H1 (cell line): ENCODE measurements around the gene APEH. TPM values are rescaled to one million over a fixed set of nuclear protein-coding genes. Genes with fewer than 3 reads are reported as not detected.

Experiments
- CTCF ChIA-PET: fragments of 300-600 bp; sonication (Branson Sonifier 250); formaldehyde crosslinking; loops from one replicate; lab custom pipeline; 2021; ENCODE audit not compliant: partially characterized antibody; lab: Charles Lee
- POLR2A ChIA-PET: fragments of 300-600 bp; sonication (Branson Sonifier 250); formaldehyde crosslinking; loops from one replicate; lab custom pipeline; 2021; ENCODE audit warnings: inconsistent platforms; ENCODE audit not compliant: partially characterized antibody; lab: Charles Lee
- DNase-seq, 2 experiments: peaks; one replicate each; pipeline versions ENCODE4 v3.0.0 to v3.0.0-alpha.2; 2010 to 2022; ENCODE audit warnings: low spot score in 2 of 2, low read depth in 1 of 2, mixed read lengths in 1 of 2
- FAIRE-seq: peaks from 2 replicates; lab custom pipeline; 2011; peaks lifted over from hg19 to GRCh38; lab: Jason Lieb, UNC
- H2AFZ ChIP-seq: 2 replicates; pipeline ENCODE4 v1.8.1; 2012; ENCODE audit warnings: low read length, inconsistent platforms
- H2AK5ac ChIP-seq: 2 replicates; pipeline ENCODE4 v1.6.1; 2013; ENCODE audit warnings: low read depth, low read length
- H2BK120ac ChIP-seq: replicated peaks from 2 replicates; pipeline ENCODE3; 2013; ENCODE audit warnings: low read depth, low read length, inconsistent platforms
- H2BK12ac ChIP-seq: 2 replicates; pipeline ENCODE4 v1.6.1; 2013; ENCODE audit warnings: low read depth, low read length
- H2BK15ac ChIP-seq: 2 replicates; pipeline ENCODE4 v1.6.1; 2013; ENCODE audit warnings: low read length
- H2BK20ac ChIP-seq: 2 replicates; pipeline ENCODE4 v1.6.1; 2013; ENCODE audit warnings: low read length
- H2BK5ac ChIP-seq: 2 replicates; pipeline ENCODE4 v1.6.1; 2013; ENCODE audit warnings: low read depth, low read length
- H3K14ac ChIP-seq: 2 replicates; pipeline ENCODE4 v1.6.1; 2013; ENCODE audit warnings: inconsistent platforms; ENCODE audit not compliant: insufficient read length
- H3K18ac ChIP-seq: 2 replicates; pipeline ENCODE4 v1.6.1; 2013; ENCODE audit warnings: low read length; ENCODE audit errors: extremely low read depth
- H3K23ac ChIP-seq: 2 replicates; pipeline ENCODE4 v1.6.1; 2013; ENCODE audit warnings: inconsistent platforms; ENCODE audit not compliant: insufficient read length
- H3K23me2 ChIP-seq: 2 replicates; pipeline ENCODE4 v1.6.1; 2013; ENCODE audit warnings: low read depth, low read length
- H3K27ac ChIP-seq: 2 replicates; pipeline ENCODE4 v1.6.1; 2011; ENCODE audit warnings: low read depth, low read length, inconsistent platforms
- H3K27me3 ChIP-seq, 4 experiments: replicated peaks in 1 of 4; 1 replicate in 1 of 4; 2 replicates in 3 of 4; pipeline versions ENCODE4 v1.6.1 to v1.8.1; 2011 to 2013; ENCODE audit warnings: low read length in 3 of 4, mild to moderate bottlenecking in 3 of 4, inconsistent platforms in 2 of 4, mixed read lengths in 2 of 4, moderate library complexity in 1 of 4; ENCODE audit not compliant: control insufficient read depth in 3 of 4, insufficient read depth in 3 of 4; ENCODE audit errors: extremely low read depth in 1 of 4
- H3K36me3 ChIP-seq, 4 experiments: 2 replicates each; pipeline versions ENCODE4 v1.6.1 to v1.8.1; 2011 to 2013; ENCODE audit warnings: mild to moderate bottlenecking in 4 of 4, low read length in 3 of 4, moderate library complexity in 2 of 4, control low read depth in 1 of 4, inconsistent platforms in 1 of 4; ENCODE audit not compliant: insufficient read depth in 4 of 4, control insufficient read depth in 2 of 4
- H3K4ac ChIP-seq: replicated peaks from 2 replicates; pipeline ENCODE3; 2013; ENCODE audit warnings: low read length, low read depth, mixed read lengths, inconsistent platforms; ENCODE audit not compliant: insufficient read length
- H3K4me1 ChIP-seq, 4 experiments: replicated peaks in 1 of 4; 1 replicate in 1 of 4; 2 replicates in 3 of 4; pipeline versions ENCODE4 v1.6.1 to v1.8.1; 2011 to 2013; ENCODE audit warnings: low read length in 3 of 4, inconsistent platforms in 2 of 4, mixed read lengths in 1 of 4; ENCODE audit not compliant: insufficient read depth in 4 of 4, control insufficient read depth in 3 of 4
- H3K4me2 ChIP-seq, 2 experiments: 2 replicates each; pipeline versions ENCODE4 v1.6.1 to v1.8.1; 2011 to 2013; ENCODE audit warnings: low read depth in 2 of 2, low read length in 2 of 2, control low read depth in 1 of 2, inconsistent platforms in 1 of 2, mild to moderate bottlenecking in 1 of 2; ENCODE audit not compliant: insufficient read depth in 1 of 2
- H3K4me3 ChIP-seq, 4 experiments: fragments of 200-600, 300-600 bp in 1 of 4; sonication (generic), shearing (Covaris generic), sonication (Bioruptor Twin) in 1 of 4; 2 replicates each; pipeline versions ENCODE4 v1.5.1 to v1.8.1; 2011 to 2016; ENCODE audit warnings: low read length in 4 of 4, low read depth in 3 of 4, control low read depth in 2 of 4, inconsistent platforms in 2 of 4, mild to moderate bottlenecking in 2 of 4, mixed read lengths in 1 of 4, moderate library complexity in 1 of 4; ENCODE audit not compliant: insufficient read depth in 2 of 4; ENCODE audit errors: extremely low read depth in 1 of 4
- H3K56ac ChIP-seq: replicated peaks from 2 replicates; pipeline ENCODE3; 2013; ENCODE audit warnings: low read depth, mild to moderate bottlenecking, mixed read lengths, low read length, inconsistent platforms; ENCODE audit not compliant: insufficient read length
- H3K79me1 ChIP-seq: 2 replicates; pipeline ENCODE4 v1.6.1; 2013; ENCODE audit warnings: low read depth, low read length, control low read depth
- H3K79me2 ChIP-seq, 2 experiments: 2 replicates each; pipeline versions ENCODE4 v1.6.1 to v1.8.1; 2012 to 2013; ENCODE audit warnings: low read length in 2 of 2, mild to moderate bottlenecking in 2 of 2, inconsistent platforms in 1 of 2; ENCODE audit not compliant: insufficient read depth in 2 of 2, control insufficient read depth in 1 of 2
- H3K9ac ChIP-seq, 4 experiments: replicated peaks in 1 of 4; 1 replicate in 1 of 4; 2 replicates in 3 of 4; pipeline versions ENCODE4 v1.6.1 to v1.8.1; 2011 to 2013; ENCODE audit warnings: low read depth in 3 of 4, low read length in 3 of 4, control low read depth in 2 of 4, mild to moderate bottlenecking in 2 of 4, moderate library complexity in 2 of 4, inconsistent platforms in 1 of 4; ENCODE audit errors: extremely low read depth in 1 of 4
- H3K9me3 ChIP-seq, 2 experiments: 2 replicates each; pipeline versions ENCODE4 v1.6.1 to v1.8.1; 2012 to 2013; ENCODE audit warnings: mild to moderate bottlenecking in 2 of 2, moderate library complexity in 2 of 2, control low read depth in 1 of 2, inconsistent platforms in 1 of 2, low read depth in 1 of 2, low read length in 1 of 2, mixed read lengths in 1 of 2; ENCODE audit not compliant: insufficient read depth in 2 of 2
- H4K20me1 ChIP-seq, 2 experiments: replicated peaks in 1 of 2; 2 replicates each; pipeline versions ENCODE3 to v1.8.1; 2011 to 2013; ENCODE audit warnings: inconsistent platforms in 2 of 2, low read length in 2 of 2, mild to moderate bottlenecking in 1 of 2; ENCODE audit not compliant: insufficient read depth in 2 of 2, control insufficient read depth in 1 of 2
- H4K5ac ChIP-seq: 2 replicates; pipeline ENCODE4 v1.6.1; 2013; ENCODE audit warnings: low read length, low read depth, mixed read lengths, inconsistent platforms; ENCODE audit not compliant: insufficient read length
- H4K8ac ChIP-seq: 2 replicates; pipeline ENCODE4 v1.8.0; 2013; ENCODE audit warnings: mild to moderate bottlenecking, moderate library complexity, low read length, inconsistent platforms; ENCODE audit not compliant: insufficient read depth; ENCODE audit errors: extremely low read depth
- H4K91ac ChIP-seq: replicated peaks from 2 replicates; pipeline ENCODE3; 2013; ENCODE audit warnings: low read length, mixed read lengths, inconsistent platforms; ENCODE audit not compliant: insufficient read length
- BACH1 ChIP-seq: IDR thresholded peaks from 2 replicates; pipeline ENCODE4 v1.6.1; 2012; ENCODE audit warnings: low read length, improper control_type of control experiment
- POLR2A ChIP-seq, 2 experiments: IDR thresholded peaks; 1 replicate in 1 of 2; 2 replicates in 1 of 2; pipeline ENCODE4 v1.6.1; 2011; ENCODE audit warnings: low read depth in 2 of 2, low read length in 2 of 2, mild to moderate bottlenecking in 2 of 2; ENCODE audit errors: control extremely low read depth in 1 of 2
- SUZ12 ChIP-seq: fragments of 200-600 bp; sonication (generic); IDR thresholded peaks from 2 replicates; pipeline ENCODE4 v1.6.1; 2012; ENCODE audit warnings: mild to moderate bottlenecking, inconsistent platforms, low read length, moderate library complexity, mixed read lengths
- TAF1 ChIP-seq: IDR thresholded peaks from 2 replicates; pipeline ENCODE4 v1.6.1; 2011; ENCODE audit warnings: mild to moderate bottlenecking, low read depth, low read length
- TCF12 ChIP-seq: IDR thresholded peaks from 2 replicates; pipeline ENCODE4 v1.6.1; 2011; ENCODE audit warnings: low read depth, mild to moderate bottlenecking, low read length
- YY1 ChIP-seq: IDR thresholded peaks from 2 replicates; pipeline ENCODE4 v1.6.1; 2011; ENCODE audit warnings: low read depth, mild to moderate bottlenecking, low read length
- WGBS, 2 experiments: shearing (Covaris generic) in 1 of 2; methylation state at CpG; one replicate each; pipeline versions ENCODE4 v1.1.6 to v1.1.7; 2013 to 2015; ENCODE audit warnings: low lambda C conversion rate in 2 of 2, mixed read lengths in 2 of 2, inconsistent platforms in 1 of 2, low coverage in 1 of 2, missing lambda C conversion rate in 1 of 2; ENCODE audit not compliant: insufficient replicate concordance in 2 of 2, insufficient coverage in 1 of 2, insufficient read length in 1 of 2; ENCODE audit errors: extremely low coverage in 1 of 2, missing lambda C conversion rate in 1 of 2; 5-methylcytosine and 5-hydroxymethylcytosine counted together
- polyA plus RNA-seq, 7 experiments: library from polyadenylated mRNA; depleted of rRNA in 3 of 7; stranded (reverse) in 5 of 7; unstranded in 2 of 7; fragments of >200 nt in 5 of 7; fragments of 200-250 nt in 2 of 7; gene quantifications; 1 replicate in 5 of 7; 2 replicates in 1 of 7; 4 replicates in 1 of 7; pipeline versions ENCODE4 v1.2.1 to v1.2.3, GENCODE V29; 2011 to 2013; ENCODE audit warnings: missing spikeins in 2 of 7, mixed read lengths in 2 of 7
- total RNA-seq: library from RNA; stranded (reverse); fragmentation: NEBNext Ultra II Directional; extraction: Animal tissue kit (Norgen Biotek cat#: 25700); gene quantifications from 2 replicates; pipeline ENCODE4 v1.2.1, GENCODE V29; 2021
- TF ChIP-seq, protein P1 (sequence below), 3 experiments: IDR thresholded peaks; 1 replicate in 2 of 3; 2 replicates in 1 of 3; pipeline versions ENCODE4 v1.5.1 to v1.6.1; 2011; ENCODE audit warnings: low read length in 3 of 3, mild to moderate bottlenecking in 3 of 3, inconsistent platforms in 2 of 3, low read depth in 1 of 3, moderate library complexity in 1 of 3; ENCODE audit not compliant: insufficient read depth in 1 of 3; ENCODE audit errors: control extremely low read depth in 1 of 3

The APEH gene
- total and polyA plus RNA-seq, 2 of the 8 experiments (the other 6 are each of a cell fraction or from before 2014, with no cell fraction given): 222 to 260 TPM

DNA sequence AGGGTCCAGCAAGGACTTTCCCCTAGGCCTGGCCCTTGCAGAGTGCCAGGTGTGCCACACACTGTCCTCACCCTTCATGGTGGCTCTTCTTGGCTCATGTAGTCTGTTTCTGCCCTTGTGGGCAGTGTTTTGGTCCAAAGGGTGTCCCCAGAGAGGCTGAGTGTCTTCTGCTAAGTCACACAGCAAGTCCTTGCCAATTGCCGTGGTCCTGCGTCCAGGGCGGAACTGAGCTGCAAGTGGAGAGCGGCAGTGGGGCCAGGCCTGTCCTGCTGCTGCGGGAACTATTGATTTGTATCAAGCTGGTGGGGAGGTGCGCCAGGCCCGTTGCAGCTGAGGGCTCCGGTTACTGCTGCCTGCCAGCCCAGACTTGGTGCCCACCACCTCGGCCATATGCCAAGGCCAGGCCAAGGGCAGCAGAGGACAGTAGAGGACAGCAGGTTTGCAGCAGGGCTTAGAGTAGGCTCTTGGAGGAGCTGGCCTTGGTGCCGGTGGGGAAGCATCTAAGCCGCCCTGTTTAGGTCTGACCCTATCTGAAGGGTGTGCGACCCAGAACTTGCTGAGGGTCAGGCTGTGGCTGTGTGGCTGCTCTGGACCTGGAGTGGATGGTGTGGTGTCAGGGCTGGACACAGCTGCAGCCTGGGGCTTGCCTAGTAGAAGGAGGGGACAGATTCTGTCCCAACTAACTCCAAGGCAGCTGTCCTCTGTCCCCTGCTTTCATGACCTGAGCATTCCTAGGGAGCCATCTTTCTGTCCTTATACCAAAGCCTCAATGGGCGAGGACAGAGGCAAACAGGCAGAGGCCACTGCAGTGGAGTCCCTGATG, 40.8 kb downstream of the APEH start:
- no peak overlapping the region for H3K9ac ChIP-seq
- no peak for TF ChIP-seq YY1
- no peak for TF ChIP-seq TCF12
- peak in 1 of 2 experiments; percentile 14; a peak in 1 of 3 replicates for TF ChIP-seq POLR2A (IDR thresholded peaks at IDR 0.05; ENCODE audit: control extremely low read depth in 1 of 2, low read depth in 2 of 2, low read length in 2 of 2)
- no peak for TF ChIP-seq BACH1
- TF ChIP-seq, protein P1, sequence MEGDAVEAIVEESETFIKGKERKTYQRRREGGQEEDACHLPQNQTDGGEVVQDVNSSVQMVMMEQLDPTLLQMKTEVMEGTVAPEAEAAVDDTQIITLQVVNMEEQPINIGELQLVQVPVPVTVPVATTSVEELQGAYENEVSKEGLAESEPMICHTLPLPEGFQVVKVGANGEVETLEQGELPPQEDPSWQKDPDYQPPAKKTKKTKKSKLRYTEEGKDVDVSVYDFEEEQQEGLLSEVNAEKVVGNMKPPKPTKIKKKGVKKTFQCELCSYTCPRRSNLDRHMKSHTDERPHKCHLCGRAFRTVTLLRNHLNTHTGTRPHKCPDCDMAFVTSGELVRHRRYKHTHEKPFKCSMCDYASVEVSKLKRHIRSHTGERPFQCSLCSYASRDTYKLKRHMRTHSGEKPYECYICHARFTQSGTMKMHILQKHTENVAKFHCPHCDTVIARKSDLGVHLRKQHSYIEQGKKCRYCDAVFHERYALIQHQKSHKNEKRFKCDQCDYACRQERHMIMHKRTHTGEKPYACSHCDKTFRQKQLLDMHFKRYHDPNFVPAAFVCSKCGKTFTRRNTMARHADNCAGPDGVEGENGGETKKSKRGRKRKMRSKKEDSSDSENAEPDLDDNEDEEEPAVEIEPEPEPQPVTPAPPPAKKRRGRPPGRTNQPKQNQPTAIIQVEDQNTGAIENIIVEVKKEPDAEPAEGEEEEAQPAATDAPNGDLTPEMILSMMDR (IDR thresholded peaks at IDR 0.05; ENCODE audit: control extremely low read depth in 1 of 3, insufficient read depth in 1 of 3, low read depth in 1 of 3, low read length in 3 of 3): no peak
- TF ChIP-seq TAF1: no peak
- no peak for TF ChIP-seq SUZ12
- H3K4ac ChIP-seq: no peak overlapping the region
- peaks cover 0 to 12% (median 9%) of the 10 kb centered on the region in 4 experiments; a peak in 5 of 7 replicates for H3K4me1 ChIP-seq
- H3K36me3 ChIP-seq: no peaks in the 10 kb centered on the region; a peak in 1 of 8 replicates
- H2BK120ac ChIP-seq: no peak overlapping the region
- FAIRE-seq: no peak
- no peak overlapping the region for H2BK15ac ChIP-seq
- CTCF ChIA-PET: interaction anchor here (0.5 to 7.8 kb wide), 3 partner anchors 13 to 191 kb away, joined by 3 to 127 read pairs (median 3); no protein-coding TSS in a partner anchor
- H3K79me2 ChIP-seq: no peaks in the 10 kb centered on the region
- no peak overlapping the region for H4K91ac ChIP-seq
- POLR2A ChIA-PET: interaction anchor here (0.9 to 7.3 kb wide), 5 partner anchors 9 to 153 kb away, joined by 3 to 57 read pairs (median 3); partner anchors contain the start of gene GMPPB
- H3K14ac ChIP-seq: no peak overlapping the region
- H3K4me2 ChIP-seq: no peak overlapping the region
- H3K56ac ChIP-seq: no peak overlapping the region
- H3K9me3 ChIP-seq: no peaks in the 10 kb centered on the region
- no peak overlapping the region for H2BK20ac ChIP-seq
- H3K23me2 ChIP-seq: peaks cover 9% of the 10 kb centered on the region; the same call in 1 of the 2 replicates
- no peak overlapping the region for H2BK12ac ChIP-seq
- no peak overlapping the region for H2AK5ac ChIP-seq
- no peak overlapping the region for H3K23ac ChIP-seq
- 87% methylated on average over 13 of the region's 13 CpGs; no CpG with 5 or more reads in 1 of the 2 experiments for WGBS, 2 experiments
- peaks cover 0 to 10% of the 10 kb centered on the region in 2 experiments for H4K20me1 ChIP-seq
- no peak overlapping the region for H3K18ac ChIP-seq
- H3K27ac ChIP-seq: no peak overlapping the region
- no peak overlapping the region for H2BK5ac ChIP-seq
- no peak overlapping the region for H3K4me3 ChIP-seq
- DNase-seq: peak in 1 of 2 experiments; percentile 38
- no peaks in the 10 kb centered on the region for H3K27me3 ChIP-seq
- no peak overlapping the region for H2AFZ ChIP-seq
- H4K5ac ChIP-seq: no peak overlapping the region
- H4K8ac ChIP-seq: peak overlapping the region; percentile 1; the same call in 1 of the 2 replicates
- no peaks in the 10 kb centered on the region for H3K79me1 ChIP-seq
